GF-D8 (cell line): Measurements from ENCODE around the gene WAPL.

Source experiments
- DNase-seq: peaks from one replicate; lab custom pipeline; 2025; lab: John Stamatoyannopoulos, UW

The WAPL gene

GRCh38 chr10:86524225-86524962 lies 2.8 kb upstream of the WAPL start:
- no peak for DNase-seq

- no peak for DNase-seq
These were observed 1.8 kb upstream of the WAPL start for GRCh38 chr10:86523348-86523747.

DNA sequence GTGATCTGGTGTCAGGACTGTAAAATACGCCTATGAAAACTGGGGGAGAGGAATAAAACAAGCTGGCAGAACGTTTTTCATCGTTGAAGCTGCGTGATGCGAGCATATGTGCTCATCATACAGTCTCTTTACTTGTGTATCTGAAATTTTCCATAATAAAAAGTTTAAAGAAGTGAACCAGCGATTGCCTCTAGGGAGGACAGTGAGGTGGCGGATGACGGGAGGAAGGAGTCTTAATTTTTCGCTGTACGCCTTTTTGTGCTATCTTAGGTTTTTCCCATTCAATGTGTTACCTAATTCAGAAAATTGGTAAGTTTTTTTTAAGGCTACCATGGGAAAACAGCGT lies 891 bp upstream of the WAPL start:
- DNase-seq = no peak

- no peak for DNase-seq
These were observed 518 bp downstream of the WAPL start for GRCh38 chr10:86520871-86521677.

DNA sequence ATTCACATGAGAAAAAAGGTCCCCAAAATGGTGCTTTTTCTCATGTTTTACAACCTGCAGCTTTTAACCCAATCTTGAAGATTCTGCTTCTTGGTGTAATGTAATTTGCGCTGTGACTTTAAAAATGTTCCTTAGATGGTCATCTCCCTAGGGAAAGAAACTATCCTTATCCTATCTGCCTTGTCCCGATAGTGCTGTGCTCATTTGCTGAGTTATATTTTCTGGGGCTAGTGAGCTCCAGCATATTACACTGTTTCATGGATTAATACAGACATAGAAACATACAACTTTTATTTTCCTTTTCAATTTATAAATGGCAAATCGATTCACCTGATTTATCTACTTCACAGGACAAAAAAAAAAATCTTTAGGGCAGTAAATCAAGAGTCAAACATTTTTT lies 2.8 kb downstream of the WAPL start:
- no peak for DNase-seq

DNA sequence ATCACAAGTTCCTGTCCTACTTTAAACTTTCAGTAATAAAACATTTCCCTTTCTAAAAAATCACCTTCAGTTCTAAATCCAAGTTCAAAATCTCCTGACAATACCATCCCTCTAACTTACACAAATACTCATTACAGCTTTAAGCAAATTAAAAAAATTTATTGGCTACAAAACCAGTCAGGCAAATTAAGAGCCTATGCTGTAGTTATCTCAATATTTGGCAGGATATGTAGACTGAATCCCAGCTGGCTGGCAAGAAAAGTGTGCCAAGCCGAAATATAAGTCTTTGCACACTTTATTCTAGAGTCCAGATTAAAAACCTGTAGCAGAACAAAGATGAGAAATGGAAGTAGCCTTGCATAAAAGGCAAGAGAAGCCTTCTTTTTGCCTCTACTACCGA lies 9.5 kb downstream of the WAPL start:
- DNase-seq = no peak

DNA sequence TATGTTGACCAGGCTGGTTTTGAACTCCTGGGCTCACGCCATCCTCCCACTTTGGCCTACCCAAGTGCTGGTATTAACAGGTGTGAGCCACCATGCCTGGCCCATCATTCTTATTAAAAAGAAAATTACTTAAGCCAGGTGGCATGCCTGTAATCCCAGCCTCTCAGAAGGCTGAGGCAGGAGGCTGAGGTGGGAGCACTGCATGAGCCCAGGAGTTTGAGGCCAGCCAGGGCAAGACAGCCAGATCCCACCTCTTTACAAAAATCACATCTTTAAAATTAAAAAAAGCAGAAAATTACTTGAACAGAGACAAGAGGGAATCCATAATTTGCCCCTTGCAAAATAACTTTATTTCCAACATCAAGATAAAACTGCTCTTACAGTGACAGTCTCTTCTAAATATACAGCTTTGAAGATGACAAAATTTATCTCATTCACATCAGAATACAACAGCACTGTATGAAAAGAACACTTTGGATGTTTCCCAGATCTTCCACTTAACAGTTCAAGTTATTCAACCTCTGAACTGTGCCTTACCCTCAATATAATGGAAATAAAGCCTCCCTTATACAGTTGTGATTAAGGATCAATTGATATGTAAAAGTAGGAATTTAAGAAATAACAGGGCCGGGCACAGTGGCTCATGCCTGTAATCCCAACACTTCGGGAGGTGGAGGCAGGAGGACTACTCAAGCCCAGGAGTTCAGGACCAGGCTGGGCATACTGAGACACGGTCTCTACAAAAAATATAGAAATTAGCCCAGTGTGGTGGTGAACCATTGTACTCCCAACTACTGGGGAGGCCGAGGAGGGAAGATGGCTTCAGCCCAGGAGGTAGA lies 10.3 kb downstream of the WAPL start:
- DNase-seq = no peak

DNA sequence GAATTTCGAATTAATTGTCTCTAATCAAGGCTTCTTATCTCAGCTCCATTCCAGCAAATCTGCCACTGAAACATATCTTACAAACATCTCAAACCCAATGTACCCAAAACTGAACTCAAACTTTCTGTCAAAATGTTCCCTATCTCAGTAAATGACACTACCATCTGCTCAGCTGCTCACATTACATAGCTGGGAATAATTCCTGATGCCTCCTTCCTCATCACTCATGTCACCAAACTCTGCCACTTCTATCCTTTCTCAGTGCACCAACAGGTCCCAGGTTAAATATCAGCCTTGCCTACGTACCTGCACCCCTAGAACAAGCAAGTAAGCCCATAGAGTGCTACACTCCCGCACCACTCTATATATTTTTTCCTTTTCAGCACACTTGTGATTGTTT lies 12.4 kb downstream of the WAPL start:
- DNase-seq = no peak

DNA sequence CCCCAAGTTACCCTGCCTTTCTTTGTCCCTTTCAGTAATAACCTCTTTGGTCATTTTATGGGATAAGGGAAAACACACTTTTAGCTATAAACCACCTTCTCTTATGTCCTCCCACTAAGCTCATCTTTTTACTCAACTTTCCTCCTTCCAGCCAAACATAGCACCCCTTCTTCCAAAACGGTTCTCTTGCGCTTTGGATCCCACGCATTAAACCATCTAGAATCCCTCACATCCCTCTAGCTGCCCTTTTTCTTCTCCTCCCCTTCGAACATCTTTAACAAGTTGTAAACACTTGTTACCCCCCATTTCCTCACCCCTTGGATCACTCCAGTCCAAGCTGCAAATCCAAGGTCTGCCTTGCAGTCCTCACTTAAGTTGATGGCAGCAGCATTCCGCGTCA lies 13.4 kb downstream of the WAPL start:
- no peak for DNase-seq

GRCh38 chr10:86506499-86506898 lies 15.1 kb downstream of the WAPL start:
- DNase-seq = no peak

DNA sequence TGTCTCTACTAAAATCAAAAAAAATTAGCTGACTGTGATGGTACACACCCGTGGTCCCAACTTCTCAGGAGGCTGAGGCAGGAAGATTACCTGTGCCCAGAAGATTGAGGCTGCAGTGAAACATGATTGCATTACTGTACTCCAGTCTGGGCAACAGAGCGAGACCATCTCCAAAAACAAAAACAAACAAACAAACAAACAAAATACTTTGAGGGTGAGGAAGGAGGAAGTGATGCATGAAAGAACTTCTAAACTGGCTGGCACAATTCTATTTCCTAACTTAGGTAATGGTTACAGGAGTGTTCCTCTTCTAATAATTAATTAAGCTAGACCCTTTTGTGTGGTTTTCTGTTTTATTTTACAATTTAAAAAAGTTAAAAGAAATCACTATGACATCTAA lies 15.5 kb downstream of the WAPL start:
- no peak for DNase-seq

DNA sequence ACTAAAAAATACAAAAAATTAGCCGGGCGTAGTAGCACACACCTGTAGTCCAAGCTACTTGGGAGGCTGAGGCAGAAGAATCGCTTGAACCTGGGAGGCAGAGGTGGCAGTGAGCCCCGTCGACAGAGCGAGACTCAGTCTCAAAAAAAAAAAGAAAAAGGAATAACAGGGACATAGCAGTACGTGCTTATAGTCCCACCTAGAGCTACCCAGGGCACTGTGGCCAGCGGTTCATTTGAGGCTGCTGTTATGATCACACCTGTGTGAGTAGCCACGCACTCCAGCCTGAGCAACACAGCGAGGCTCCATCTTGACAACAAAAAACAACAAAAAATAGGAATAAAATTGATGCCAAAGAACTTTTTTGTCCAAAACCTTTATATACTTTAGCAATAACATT lies 17.1 kb downstream of the WAPL start:
- no peak for DNase-seq

DNA sequence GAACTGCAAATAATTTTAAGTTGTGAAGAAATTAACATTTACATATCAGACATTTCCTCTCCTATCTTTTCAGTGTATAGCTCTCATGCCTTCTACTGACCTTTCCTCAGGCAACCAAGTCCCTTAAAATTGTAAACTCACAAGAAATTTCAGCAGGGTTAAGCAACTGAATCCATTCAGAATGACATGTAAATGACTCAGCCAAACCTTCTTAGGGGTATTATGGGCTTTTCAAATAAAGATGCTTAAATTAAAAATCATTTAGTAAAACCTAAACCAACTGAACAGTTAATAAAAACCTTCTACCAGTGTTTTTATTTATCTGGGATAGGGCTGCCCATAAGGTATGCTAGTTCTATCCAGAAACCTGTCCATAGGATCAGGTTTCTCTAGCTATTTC lies 20.7 kb downstream of the WAPL start:
- no peak for DNase-seq

GRCh38 chr10:86498598-86498997 lies 23.0 kb downstream of the WAPL start:
- DNase-seq = no peak

DNA sequence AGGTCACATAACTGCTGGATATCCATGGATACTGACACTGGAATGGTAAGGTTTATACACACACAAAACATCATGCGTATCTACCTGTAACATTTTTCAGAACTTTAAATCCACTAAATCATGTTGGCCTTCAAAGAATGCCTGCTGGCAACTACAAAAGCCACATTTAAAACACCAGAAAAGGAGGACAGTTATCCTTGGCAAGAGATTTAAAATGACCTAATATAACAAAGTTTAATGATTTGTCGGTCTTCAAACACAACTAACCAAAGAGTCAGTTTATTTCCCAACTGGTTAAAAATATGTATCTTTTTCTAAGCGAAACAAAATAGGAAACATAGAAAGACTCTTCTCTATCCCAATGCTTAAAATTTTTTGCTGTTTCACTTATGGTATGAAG lies 24.0 kb downstream of the WAPL start:
- no peak for DNase-seq

- no peak for DNase-seq
These were observed 31.5 kb downstream of the WAPL start for GRCh38 chr10:86489960-86490612.

DNA sequence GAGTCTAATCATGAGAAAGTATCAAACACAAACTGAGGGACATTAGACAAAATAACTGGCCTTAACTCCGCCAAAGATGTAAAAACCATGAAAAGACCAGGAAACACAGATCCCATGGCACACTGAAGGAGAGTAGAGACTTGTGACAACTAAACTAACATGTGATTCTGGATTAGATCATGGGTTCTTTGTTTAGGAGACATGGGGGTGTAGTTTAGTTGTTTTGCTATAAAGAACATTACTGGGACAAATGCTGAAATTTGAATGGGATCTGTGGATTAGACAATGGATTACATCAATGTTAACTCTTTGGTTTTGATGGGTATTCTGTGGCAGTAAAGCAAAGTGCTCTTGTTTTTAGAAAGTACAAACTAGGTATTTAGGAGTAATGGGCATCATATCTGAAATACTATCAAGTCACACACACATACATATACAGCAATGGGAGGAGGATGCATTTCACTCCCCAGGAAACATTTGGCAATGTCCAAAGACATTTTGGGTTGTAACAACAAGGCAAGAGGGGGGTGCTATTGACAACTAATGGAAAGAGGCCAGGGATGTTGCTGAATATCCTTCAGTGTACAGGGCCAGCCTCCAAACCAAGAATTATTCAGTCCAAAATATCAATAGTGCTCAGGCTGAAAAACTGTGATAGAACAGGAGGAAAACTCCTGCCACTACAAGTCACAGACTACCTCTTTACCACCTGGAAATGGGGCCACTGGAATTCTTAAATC lies 32.4 kb downstream of the WAPL start:
- DNase-seq = no peak

GRCh38 chr10:86486856-86487255 lies 34.7 kb downstream of the WAPL start:
- no peak for DNase-seq

GRCh38 chr10:86483664-86484063 lies 37.9 kb downstream of the WAPL start:
- DNase-seq = no peak

DNA sequence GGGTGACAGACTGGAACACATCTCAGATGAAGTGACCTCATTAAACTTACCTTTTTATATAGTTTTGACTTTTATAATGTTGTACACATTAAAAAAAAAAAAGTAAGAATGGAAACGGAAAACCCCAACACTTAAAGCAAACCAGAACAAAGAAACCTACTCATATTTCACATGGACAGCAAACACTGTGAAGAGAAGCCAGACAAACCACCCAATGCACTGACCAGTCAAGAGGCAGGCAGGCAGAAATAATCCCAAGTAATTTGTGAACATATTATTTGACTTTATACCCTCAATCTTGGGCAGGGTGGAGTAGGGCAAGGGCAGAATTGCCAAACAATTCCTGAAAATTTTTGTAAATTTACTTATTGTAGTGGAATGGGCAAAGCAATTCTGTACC lies 39.8 kb downstream of the WAPL start:
- DNase-seq = no peak

GRCh38 chr10:86480571-86480970 lies 41.0 kb downstream of the WAPL start:
- no peak for DNase-seq

- no peak for DNase-seq
These were observed 49.5 kb downstream of the WAPL start for GRCh38 chr10:86472061-86472460.
